ENCODE results near the gene BAIAP2. TPM values are rescaled to one million over a fixed set of nuclear protein-coding genes. Genes with fewer than 3 reads are reported as not detected.

BAIAP2 gene
- total and polyA plus RNA-seq, 2 of the 13 experiments (the other 11 are each of a cell fraction or from before 2014, with no cell fraction given), result 22.5 to 24.0 TPM

- TF ChIP-seq ZBTB14 (CRISPR knock-in tag; IDR thresholded peaks at IDR 0.05) (peak; percentile 12; the same call in 1 of the 2 replicates), BRD4 (CRISPR knock-in tag; IDR thresholded peaks at IDR 0.05) (no peak), ELF3 (CRISPR knock-in tag; IDR thresholded peaks at IDR 0.05) (no peak), ZFY (CRISPR knock-in tag; IDR thresholded peaks at IDR 0.05) (peak; percentile 60), SRF (IDR thresholded peaks at IDR 0.05; ENCODE audit: low read depth, low read length) (no peak), ZNF768 (CRISPR knock-in tag; IDR thresholded peaks at IDR 0.05) (peak; percentile 20; the same call in 1 of the 2 replicates), ZBTB21 (CRISPR knock-in tag; IDR thresholded peaks at IDR 0.05) (no peak), FOXO4 (CRISPR knock-in tag; conservative IDR thresholded peaks at IDR 0.05) (0 out of 2 replicates have a peak, but pooled peaks have one; percentile 8), THAP9 (CRISPR knock-in tag; IDR thresholded peaks at IDR 0.05; ENCODE audit: borderline replicate concordance) (0 out of 2 replicates have a peak, but pooled peaks have one; percentile 19), ZNF556 (CRISPR knock-in tag; IDR thresholded peaks at IDR 0.05; ENCODE audit: borderline replicate concordance) (no peak), ZXDC (CRISPR knock-in tag; IDR thresholded peaks at IDR 0.05) (0 out of 2 replicates have a peak, but pooled peaks have one; percentile 11), BCL3 (CRISPR knock-in tag; IDR thresholded peaks at IDR 0.05) (0 out of 2 replicates have a peak, but pooled peaks have one; percentile 43), TCF12 (IDR thresholded peaks at IDR 0.05) (no peak), TCF12 (CRISPR knock-in tag; IDR thresholded peaks at IDR 0.05) (0 out of 2 replicates have a peak, but pooled peaks have one; percentile 5), POGZ (CRISPR knock-in tag; IDR thresholded peaks at IDR 0.05) (0 out of 2 replicates have a peak, but pooled peaks have one; percentile 8), CAMTA2 (CRISPR knock-in tag; IDR thresholded peaks at IDR 0.05; ENCODE audit: borderline replicate concordance) (0 out of 2 replicates have a peak, but pooled peaks have one; percentile 12), GLI4 (CRISPR knock-in tag; IDR thresholded peaks at IDR 0.05; ENCODE audit: borderline replicate concordance) (0 out of 2 replicates have a peak, but pooled peaks have one; percentile 5)
These were observed 42.6 kb upstream of the BAIAP2 start (continued) for GRCh38 chr17:80992077-80992947.
